Stimulated activated CD4-positive, alpha-beta T cell treated with anti-CD3 and anti-CD28 coated beads, TNF-alpha, amount 100 ng/mL, for 4 hours (primary cell): ENCODE results near the gene ETV5.

ENCODE experiments used
- DNase-seq, 3 experiments: peaks; one replicate each; pipeline ENCODE4 v3.0.0-alpha.2; 2020; ENCODE audit warnings: low read depth in 3 of 3

ETV5 gene

DNA sequence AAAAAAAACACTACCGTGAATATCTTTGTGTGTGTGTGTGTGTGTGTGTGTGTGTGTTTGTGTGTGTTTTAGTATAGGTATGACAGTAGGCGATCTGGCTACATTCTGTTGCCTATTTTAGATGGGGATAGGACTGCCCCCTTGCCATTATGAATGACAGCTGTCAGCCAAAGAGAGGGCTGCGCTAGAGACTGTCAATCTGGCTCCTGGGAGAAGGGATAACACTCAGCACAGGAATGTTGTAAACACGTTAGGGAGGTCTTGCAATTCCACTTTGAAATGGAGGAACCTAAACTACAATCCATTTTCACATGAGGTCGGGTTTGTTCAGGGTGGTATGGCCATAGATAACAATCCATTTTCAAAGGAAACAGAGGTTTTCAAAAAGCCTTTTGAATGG lies 14.1 kb upstream of the ETV5 start:
- no peak for DNase-seq

DNA sequence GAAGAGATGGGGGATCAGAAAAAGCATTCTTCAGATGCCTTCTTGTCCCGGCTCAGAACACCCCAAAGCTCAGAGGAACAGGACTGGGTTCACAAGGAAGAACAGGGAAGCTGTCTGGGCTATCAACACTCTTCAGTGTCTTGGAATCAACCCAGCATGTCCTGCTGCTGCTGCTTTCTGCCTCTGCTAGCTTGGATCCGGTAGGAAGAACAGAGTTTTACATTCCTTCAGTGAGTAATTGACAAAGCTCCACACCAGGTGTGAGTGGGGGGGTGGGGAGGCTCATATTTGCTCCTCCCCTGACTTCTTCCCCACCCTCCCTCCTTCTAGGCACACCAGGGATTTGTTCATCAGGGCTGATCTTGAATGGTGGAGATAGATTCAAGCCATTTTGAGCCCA lies 13.1 kb upstream of the ETV5 start:
- no peak for DNase-seq

DNA sequence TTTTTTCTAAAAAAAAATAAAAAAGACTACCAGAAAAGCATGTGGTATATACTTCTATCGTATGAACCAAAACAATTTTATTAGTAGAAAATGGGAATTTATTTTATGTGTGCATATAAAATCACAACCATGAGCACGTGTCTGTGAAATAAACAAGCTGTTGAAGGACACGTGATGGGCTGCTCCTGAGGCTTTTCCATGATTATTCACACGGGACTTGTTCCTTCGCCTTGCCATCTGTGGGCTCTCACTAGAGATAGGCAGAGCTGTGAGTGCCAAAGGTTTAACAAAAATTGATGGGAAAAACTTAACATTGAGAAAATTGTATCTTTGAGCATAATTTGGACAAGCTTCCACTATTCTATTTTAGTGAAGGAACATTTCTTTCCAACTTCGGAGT lies 12.4 kb upstream of the ETV5 start:
- DNase-seq: no peak

DNA sequence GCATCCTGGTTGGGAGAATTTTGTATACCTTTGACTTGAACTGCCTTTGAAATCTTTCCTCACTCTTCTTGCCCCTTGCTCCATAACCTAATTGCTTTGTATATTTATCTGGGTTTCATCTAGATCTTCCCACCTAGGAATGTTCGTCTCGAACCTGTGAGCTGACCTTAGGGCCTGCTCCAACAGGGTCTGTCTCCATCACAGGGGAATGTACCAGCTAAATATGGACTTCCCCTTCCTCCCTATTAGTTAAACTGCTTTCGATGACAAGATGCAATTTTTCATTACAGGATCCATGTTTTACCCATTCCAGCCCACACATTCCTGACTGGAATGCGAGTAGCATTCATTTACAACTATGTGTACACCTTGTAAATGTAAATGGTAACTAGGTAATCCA lies 10.6 kb upstream of the ETV5 start:
- no peak for DNase-seq

DNA sequence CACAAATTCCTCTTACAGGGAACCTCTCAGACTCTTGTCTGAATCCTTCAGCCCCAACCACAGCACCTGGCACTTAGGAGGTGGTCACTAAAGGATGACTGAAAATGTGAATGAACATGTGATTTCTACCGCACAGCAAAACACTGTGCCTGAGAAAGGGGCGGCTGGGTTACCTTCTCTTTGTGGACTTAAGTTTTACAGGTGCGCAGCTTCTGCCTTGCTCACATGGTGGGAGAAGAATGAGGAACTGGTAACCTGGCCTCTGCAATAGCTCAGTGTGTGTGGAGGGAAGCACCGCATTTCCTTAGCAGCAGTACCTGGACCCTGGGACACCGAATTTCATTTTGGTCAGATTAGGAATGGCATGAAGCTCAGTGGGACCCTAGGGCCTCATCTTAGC lies 9.8 kb upstream of the ETV5 start:
- DNase-seq: no peak

DNA sequence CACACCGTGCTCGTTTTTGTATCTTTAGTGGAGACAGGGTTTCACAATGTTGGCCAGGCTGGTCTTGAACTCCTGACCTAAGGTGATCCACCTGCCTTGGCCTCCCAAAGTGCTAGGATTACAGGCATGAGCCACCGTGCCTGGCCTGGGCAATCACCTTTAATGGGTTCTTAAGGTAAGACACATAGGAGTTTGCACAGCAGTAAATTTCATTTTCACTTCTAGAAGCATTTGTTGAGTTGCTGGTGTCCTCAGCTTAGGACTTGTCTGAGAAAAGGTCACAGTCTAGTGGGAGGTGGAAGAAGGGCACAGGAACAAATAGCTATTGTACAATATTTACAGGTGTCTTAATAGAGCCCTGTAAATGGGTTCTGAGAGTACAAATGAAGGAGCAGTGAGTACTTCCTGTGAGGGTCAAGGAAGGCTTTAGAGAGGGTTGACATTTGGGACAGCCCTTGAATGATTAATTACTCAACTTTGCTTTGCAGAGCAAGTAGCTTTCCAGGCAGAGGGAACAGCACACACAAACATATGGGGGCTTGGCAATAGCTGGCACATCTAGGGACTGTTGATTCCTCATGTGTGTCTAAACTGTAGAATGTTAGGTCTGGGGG lies 8.7 kb upstream of the ETV5 start:
- no peak for DNase-seq

DNA sequence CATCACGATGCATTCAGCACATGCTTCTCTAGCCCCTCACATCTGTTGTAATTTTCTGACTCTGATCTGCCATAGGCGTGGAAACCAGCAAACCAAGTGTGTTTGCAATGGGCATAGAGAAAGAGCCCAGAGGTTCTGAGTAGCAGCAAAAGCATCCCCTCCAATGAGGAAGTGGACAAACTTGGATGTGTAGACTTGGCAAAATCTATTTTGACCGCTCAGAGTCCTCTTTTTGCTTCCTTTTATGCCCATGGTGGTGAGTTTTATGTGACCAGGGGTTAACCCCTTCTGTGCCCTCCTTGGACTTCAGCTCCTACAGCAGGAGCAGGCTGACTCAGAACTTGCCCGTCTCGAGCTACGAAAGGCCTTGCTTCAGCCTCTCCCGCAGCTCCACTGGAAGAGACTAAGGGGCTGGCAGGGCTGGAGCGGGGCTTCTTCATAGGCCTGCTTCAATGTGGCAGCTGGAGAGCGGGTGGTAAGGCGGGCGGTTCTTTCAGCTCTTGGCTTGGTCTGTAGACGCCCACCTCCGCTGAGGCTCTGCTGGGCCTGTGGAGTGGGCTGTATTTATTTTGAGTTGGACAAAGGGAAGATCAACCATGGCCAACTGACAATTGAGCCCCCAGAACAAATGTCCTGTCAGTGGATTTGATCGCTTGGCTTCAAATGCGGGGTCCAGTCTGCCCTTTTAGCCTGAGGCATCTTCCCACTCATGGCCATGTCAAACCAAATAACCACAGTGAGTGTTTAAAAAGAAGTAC lies 6.5 kb upstream of the ETV5 start:
- no peak for DNase-seq

DNA sequence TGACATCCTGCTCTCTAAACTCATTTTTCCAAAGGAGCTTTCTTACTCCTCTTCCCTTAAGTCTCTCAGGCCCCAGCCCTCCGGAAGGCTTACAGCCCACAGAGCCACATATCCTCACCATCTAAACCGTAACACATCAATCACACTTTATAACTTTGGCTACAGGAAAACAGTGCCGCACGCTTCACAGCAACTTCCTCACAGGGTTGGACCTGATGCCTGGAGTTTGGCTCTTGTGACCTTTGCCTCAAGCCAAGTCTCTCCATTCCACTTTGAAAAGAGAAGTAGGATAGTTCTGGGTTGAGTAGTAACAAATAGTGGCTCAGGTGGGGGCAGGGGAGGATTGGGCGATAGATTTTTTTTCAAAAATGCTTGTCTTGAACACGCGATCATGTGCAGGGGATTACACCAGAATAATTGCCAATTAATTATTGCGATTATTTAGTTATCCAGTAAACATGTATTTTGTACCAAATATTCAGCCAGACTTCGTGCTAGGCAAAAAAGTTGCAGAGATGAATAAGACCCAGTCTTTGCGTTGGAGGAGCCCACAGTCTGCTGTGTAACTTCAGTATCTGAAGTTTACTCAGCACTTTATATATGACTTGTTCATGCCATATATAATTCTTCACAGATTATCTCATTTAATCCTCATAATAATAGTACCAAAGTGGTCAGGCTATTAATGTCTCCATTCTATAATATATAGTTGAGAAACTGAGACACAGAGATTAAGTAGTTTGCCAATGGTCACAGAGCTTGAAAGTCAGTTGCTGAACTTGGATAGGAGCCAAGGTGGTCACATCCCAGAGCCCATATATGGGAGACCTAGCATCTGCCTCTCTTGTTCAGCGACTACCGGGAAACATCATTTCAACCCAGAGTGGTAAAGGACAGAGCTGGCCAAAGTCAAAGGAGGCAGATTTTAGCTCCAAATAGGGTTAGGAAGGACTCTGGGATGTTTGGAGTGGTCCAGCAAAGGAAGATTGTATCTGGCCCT lies 2.4 kb upstream of the ETV5 start:
- no peak for DNase-seq

DNA sequence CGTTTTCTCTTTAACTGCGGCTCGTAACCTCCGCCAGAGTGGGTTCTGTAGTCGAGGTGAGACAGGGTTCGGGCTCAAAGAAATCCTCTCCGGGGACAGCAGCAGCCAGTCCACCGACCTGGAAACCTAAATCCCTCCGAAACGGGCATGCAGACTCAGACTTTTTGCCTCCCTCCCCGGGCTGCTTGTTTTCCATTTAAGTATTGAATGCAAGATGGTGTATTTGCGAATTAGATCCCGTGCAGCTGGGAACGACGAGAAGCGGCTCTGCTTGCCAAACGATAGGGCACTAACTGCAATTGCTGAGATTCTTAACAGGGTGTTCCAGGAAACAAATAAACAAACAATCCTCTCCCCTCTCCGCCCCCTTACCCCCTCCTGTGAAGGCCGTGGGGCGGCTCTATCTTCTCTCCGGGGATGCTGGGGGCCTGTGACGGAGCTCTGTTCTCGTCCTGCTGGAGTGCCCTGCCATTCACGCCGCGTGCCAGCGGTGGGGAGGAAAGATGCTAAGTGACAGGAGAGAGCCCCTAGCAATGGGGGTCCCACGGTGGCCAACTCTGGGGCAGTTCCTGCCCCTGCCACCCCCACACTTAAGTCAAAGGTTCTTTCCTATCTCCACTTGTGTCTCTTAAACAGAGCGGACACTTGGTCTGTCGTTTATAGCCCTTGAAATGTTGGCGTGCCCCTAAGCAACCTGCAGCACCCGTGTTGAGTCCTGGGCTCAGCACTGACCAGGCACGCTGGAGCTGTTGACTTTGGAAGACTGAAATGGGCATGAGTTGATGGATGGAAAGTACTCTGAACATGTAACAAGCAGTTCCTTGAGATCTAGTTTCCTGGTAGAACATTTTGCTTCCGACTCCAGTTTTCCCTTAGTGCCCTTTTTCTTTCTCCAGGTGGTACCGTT lies 1.3 kb upstream of the ETV5 start:
- DNase-seq: no peak

DNA sequence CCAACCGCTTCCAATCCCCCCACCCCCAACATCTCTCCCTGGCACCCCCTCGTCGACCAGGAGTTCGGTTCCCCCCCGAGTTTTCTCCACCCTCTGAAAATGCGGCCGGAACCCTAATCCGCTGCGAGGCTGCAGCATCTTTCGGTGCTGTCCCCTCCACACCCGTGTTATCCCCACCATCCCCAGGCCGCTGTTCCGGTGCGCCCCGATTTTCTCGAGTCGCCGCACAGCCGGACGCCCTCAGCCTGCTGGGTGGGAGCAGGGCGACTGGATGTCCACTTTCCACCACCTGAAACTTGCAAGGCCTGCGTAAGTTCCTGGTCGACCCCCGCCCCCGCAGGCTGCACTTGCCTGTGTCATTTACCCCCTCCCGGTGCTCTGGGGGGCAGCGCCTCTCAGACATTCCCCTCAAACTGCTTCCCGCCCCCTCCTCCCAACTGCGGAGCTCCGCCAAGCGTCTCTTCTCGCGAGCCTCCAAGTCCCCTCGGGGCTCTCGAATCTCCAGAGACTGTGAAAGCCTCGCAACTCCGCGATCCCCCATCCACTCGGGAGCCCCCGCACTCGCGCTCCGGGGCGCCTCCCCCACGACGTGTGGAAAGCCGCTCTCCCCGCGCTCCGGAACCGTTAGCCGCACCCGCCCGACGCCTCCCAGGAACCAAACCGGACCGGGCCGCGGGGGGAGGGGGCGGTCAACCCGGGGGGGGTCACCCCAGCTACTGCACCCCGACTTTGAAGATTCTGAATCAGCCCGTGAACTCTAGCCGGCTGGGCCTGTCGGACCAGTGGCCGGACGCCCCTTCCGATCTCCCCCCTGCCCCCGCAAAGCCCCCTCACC lies 566 bp downstream of the ETV5 start:
- DNase-seq: peak in 1 of 3 experiments; percentile 4

DNA sequence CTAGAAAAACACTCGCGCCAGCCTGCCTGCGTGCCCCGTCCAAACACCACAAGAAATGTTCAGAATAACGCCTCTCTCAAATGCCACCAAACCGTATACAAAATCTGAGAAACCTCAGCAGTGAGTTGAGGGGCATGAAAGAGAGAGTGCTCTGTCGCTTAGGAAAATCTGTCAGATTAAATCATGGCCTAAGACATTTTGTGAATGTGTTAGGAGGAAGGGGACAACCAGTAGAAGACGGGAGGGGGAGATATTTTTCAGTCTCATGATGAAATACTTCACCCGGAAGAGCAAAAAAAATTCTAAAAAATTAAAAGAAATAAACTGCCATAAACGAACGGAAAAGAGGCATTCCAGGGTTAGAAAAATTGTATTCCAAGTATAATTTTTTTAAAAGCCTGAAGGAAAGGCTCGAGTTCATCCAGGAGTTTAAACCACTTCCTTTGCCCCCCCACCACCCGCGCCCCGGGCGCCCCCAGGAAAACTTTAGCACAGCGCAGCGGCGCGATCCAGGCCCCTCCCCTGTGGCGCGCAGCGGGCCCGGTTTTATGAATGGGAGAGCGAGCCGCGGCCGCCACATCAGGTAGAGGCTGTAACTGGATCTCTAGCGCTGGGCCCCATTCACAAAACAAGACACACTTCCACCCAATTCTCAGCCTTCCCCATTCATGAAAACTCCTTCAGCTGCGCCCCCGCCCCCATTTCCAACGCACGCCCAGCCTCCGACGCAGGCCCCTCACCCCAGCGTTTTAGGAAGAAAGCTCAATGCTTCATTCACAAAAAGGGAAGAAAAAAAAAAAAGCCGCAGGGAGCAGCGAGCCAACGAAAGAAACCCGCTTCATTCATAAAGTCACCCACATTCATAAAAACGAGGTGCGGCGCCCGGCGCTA lies 1.4 kb downstream of the ETV5 start:
- peak in 1 of 3 experiments; percentile 17 for DNase-seq

DNA sequence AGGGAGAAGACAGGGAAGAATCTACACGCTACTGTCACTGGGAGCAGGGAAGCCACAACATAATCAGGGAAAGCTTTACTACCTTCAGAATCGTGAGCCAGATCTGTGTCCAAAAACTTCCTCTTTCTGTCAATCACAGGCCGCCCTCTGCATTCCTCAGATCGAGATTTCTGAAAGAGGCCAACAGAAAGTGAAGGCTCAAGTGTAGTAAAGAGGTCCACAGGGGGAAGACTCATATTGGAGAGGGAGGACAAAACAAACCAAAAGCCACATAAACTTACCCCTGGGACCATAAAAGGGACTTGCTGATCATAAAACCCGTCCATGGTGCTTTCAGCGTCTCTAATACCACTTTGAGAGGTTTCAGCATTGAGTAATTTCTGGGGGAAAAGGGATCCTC lies 3.3 kb downstream of the ETV5 start:
- no peak for DNase-seq

DNA sequence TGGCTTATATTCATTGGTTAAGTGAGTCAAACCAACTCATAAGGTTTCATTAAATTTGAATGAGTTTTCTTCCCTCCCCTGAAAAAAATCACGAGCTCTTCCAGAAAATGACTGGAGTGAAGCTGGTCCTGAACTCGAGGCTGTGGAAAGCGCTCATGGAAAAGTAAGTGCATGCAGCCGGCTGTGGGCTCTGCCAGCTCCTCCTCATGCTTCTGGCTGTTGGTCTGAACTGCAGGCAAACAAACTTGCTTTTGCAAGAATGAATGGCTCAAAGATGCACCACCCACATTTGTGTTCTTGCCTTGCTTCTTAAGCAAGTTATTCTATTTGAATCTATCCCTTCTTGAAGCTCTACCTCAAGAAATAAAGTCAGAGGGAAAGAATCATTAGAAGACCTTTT lies 6.2 kb downstream of the ETV5 start:
- no peak for DNase-seq

DNA sequence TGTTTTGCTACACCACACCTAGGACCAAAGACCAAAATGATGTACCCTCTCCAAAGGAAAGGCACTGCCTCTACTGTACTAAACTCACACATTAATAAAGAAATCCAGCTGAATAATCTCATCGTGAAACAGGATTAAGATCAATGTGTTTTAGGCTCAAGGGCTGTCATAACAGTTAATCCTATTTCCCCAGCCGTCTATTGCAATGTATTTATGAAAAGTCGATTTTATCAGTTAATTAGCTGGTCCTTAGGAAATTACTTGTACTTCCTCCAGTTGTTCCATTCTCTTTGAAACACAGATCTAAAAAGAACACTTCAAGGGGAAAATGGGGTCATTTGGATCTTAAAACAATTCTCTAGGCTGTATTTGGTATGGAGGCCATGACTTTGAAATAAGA lies 8.5 kb downstream of the ETV5 start:
- DNase-seq: no peak

DNA sequence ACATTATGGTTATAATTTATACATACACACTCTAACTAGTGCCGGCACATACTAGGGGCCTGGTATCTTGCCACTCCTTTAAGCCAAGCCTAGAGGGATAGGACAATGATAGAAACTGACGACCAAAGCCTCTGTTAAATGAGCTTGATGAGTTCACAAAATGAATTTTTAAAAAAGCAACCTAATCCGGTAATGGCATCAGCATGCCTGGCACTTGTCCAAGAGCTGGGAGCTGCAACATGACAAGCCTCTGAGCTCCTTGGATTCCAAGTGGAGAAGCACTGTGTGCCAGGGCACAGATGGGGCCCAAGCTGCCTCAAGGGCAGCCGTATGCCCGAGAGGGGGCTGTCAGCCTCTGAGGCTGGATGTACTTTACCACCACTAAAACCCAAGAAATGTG lies 9.7 kb downstream of the ETV5 start:
- DNase-seq: no peak

DNA sequence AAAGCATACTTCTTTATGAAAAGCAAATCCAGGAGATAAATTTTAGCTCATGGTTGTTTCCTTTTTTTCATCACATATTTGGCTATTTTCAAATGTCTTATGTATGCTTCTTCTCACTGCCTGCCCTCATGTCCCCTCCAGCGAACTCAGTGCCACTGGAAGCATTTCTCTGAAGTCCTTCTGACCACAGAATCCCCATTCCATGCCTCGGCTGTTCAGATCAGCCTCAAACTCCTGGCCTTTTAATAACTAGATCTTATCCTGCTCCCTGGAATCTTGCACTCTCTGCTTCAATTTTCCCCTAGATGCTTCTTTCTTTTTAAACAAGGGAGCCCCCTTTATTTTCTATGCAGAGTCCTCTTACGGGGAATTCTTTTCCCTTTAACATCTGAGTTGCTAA lies 10.1 kb downstream of the ETV5 start:
- no peak for DNase-seq

DNA sequence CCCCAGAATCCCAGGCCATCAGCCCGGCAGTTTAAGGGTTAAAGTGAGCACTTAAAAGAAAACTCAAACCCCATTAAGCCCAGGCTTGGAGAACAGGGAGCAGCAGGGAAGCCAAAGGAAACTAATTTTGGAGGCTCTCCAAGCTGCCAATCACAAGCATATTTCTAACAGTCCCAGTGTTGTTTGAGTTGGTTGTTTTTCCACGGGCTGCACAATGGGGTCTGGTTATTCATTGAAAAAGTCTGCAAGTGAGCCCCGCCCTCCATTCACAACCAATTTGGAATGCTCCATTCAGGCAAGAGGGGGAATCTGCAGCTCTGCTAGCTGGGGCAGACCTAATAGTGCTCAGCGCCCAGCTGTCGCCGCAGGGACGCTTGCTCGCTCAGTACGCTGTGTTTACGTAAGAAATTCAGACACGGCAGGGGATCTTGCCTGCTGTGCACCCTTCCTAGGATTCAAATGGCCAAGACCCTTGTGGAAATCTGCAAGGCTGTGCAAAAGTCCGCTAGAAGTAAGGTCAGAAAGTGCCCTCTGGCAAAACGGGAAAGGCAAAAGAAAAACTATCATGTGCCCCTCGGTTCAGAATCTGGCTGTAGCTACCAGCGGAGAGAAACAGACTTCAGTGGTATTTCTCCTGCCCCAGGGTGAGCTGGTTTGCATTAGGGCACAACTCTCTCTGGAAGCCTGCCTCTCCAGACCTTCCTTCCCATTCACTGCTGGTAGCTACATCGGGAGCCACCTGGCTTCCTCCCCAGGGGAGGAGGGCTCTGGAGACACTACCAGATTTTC lies 11.0 kb downstream of the ETV5 start:
- no peak for DNase-seq

DNA sequence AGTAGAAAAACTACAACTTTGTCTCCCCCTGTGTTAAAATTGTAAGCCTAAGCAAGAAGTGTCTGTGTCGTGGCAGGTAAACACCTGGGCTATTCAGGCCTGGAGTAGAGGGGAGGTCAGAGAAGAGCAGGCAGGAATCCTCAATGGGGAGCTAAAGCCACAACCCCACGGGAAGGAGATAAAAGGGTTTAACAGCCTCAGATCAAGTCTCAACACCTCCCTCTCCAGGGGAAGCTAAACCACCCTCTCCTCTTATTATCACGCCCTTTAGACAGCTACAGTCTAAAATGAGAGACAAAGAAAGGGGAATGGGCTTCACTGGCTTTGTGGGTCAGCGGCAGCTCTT lies 11.6 kb downstream of the ETV5 start:
- no peak for DNase-seq

DNA sequence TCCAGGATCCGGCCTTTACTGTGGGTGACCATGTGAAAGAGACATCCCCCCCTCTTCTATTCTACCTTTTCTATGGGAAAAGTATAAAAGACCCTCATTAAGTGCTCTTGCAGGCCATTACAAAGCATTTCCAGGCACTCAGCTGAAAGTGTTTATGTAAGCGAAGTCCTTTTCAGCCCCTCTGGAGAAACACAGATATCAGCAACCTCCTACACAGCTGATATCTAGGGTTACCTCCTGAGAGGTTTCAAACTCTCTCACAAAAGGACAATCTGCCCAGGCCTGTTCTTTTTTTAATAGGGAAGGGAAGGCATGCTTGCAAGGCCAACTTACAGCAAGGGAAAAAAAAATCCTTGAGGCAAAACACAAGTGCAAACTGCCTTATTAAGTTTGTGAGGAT lies 12.6 kb downstream of the ETV5 start:
- no peak for DNase-seq
